Measurements from ENCODE around the gene DHRS7.
"Not testable (repeated sequence)": the region's sequence is repeated elsewhere in the genome, so short reads cannot be mapped to it uniquely, and the experiment has no call there.

DHRS7 gene

GRCh38 chr14:60133487-60133886, 31.7 kb downstream of the DHRS7 start:
- no peak for DNase-seq

- no peak for DNase-seq
Measured at GRCh38 chr14:60125918-60126317, 39.3 kb downstream of the DHRS7 start.

- DNase-seq: no peak
Measured at GRCh38 chr14:60116181-60116580, 49.0 kb downstream of the DHRS7 start.

- DNase-seq: no peak
Measured at GRCh38 chr14:60114881-60115280, 50.3 kb downstream of the DHRS7 start.

- no peak for DNase-seq
Measured at GRCh38 chr14:60111732-60112131, 53.5 kb downstream of the DHRS7 start.

- DNase-seq: no peak
Measured at GRCh38 chr14:60107477-60107876, 57.7 kb downstream of the DHRS7 start.

GRCh38 chr14:60106339-60106738, 58.9 kb downstream of the DHRS7 start:
- DNase-seq: no peak

GRCh38 chr14:60102389-60102788, 62.8 kb downstream of the DHRS7 start:
- no peak for DNase-seq

GRCh38 chr14:60101786-60102185, 63.4 kb downstream of the DHRS7 start:
- no peak for DNase-seq

GRCh38 chr14:60099855-60100254, 65.3 kb downstream of the DHRS7 start:
- DNase-seq: not testable (repeated sequence)

- DNase-seq: no peak
Measured at GRCh38 chr14:60097974-60098373, 67.2 kb downstream of the DHRS7 start.

- DNase-seq: no peak
Measured at GRCh38 chr14:60095781-60096450, 69.3 kb downstream of the DHRS7 start.

- no peak for DNase-seq
Measured at GRCh38 chr14:60095231-60095630, 70.0 kb downstream of the DHRS7 start.

- DNase-seq: no peak
Measured at GRCh38 chr14:60094306-60094897, 70.8 kb downstream of the DHRS7 start.
